Smooth muscle cell (in vitro differentiated cells): ENCODE measurements around the gene DNLZ. TPM values are rescaled to one million over a fixed set of nuclear protein-coding genes. Genes with fewer than 3 reads are reported as not detected.
A peak's percentile ranks its signal among the peaks of the same experiment; 100 is the strongest.
"Not testable (repeated sequence)": the region's sequence is repeated elsewhere in the genome, so short reads cannot be mapped to it uniquely, and the experiment has no call there.

Experiments used
- DNase-seq: peaks from one replicate; lab custom pipeline; 2025; ENCODE audit not compliant: unreplicated experiment; lab: John Stamatoyannopoulos, UW
- H2AFZ ChIP-seq: fragments of 200-600 bp; sonication (generic); 2 replicates; pipeline ENCODE4 v1.6.0; 2016; ENCODE audit warnings: antibody characterized with exemption, low read depth, mild to moderate bottlenecking
- H3F3A ChIP-seq: fragments of 200-600 bp; sonication (generic); 2 replicates; pipeline ENCODE4 v1.6.0; 2017; ENCODE audit warnings: antibody characterized with exemption, low read depth
- H3K27ac ChIP-seq: fragments of 200-600 bp; sonication (generic); 2 replicates; pipeline ENCODE4 v1.5.1; 2016; ENCODE audit warnings: low read depth, mild to moderate bottlenecking
- H3K27me3 ChIP-seq: fragments of 200-600 bp; sonication (generic); 2 replicates; pipeline ENCODE4 v1.6.1; 2016; ENCODE audit warnings: low read depth, mild to moderate bottlenecking
- H3K36me3 ChIP-seq: fragments of 200-600 bp; sonication (generic); 2 replicates; pipeline ENCODE4 v1.5.1; 2016; ENCODE audit warnings: low read depth
- H3K4me1 ChIP-seq: fragments of 200-600 bp; sonication (generic); 2 replicates; pipeline ENCODE4 v1.5.1; 2016; ENCODE audit warnings: low read depth
- H3K4me2 ChIP-seq: fragments of 200-600 bp; sonication (generic); 2 replicates; pipeline ENCODE4 v1.6.0; 2016; ENCODE audit warnings: mild to moderate bottlenecking
- H3K4me3 ChIP-seq: fragments of 200-600 bp; sonication (generic); 2 replicates; pipeline ENCODE4 v1.5.1; 2016; ENCODE audit warnings: mild to moderate bottlenecking
- H3K79me2 ChIP-seq: fragments of 200-600 bp; sonication (generic); 2 replicates; pipeline ENCODE4 v1.6.0; 2016; ENCODE audit warnings: low read depth, mild to moderate bottlenecking
- H3K9ac ChIP-seq: fragments of 200-600 bp; sonication (generic); 2 replicates; pipeline ENCODE4 v1.6.0; 2016; ENCODE audit warnings: low read depth
- H3K9me3 ChIP-seq: fragments of 200-600 bp; sonication (generic); replicated peaks from 2 replicates; pipeline ENCODE4 v1.5.1; 2016; ENCODE audit warnings: low read depth
- H4K20me1 ChIP-seq: fragments of 200-600 bp; sonication (generic); 2 replicates; pipeline ENCODE4 v1.6.0; 2016; ENCODE audit warnings: low read depth
- WGBS: methylation state at CpG from one replicate; pipeline ENCODE4 v1.1.7; 2016; ENCODE audit warnings: low lambda C conversion rate; 5-methylcytosine and 5-hydroxymethylcytosine counted together
- polyA plus RNA-seq: library from polyadenylated mRNA; unstranded; fragments of >200 nt; fragmentation: Nextera tagmentation; extraction: Ambion mirVana; gene quantifications from 2 replicates; pipeline ENCODE4 v1.2.1, GENCODE V29; 2016
- total RNA-seq: library from RNA; depleted of rRNA; stranded (reverse); fragments of >200 nt; gene quantifications from 2 replicates; pipeline ENCODE4 v1.2.3, GENCODE V29; 2014
- TF ChIP-seq, protein P1 (sequence below): fragments of 200-600 bp; sonication (generic); IDR thresholded peaks from 2 replicates; pipeline ENCODE4 v1.5.1; 2017; ENCODE audit warnings: borderline replicate concordance, mild to moderate bottlenecking, antibody characterized with exemption; ENCODE audit not compliant: insufficient read depth, poor library complexity, severe bottlenecking

Gene DNLZ
- total and polyA plus RNA-seq, 2 experiments from 2014 or later = 19.0 to 31.5 TPM

DNA sequence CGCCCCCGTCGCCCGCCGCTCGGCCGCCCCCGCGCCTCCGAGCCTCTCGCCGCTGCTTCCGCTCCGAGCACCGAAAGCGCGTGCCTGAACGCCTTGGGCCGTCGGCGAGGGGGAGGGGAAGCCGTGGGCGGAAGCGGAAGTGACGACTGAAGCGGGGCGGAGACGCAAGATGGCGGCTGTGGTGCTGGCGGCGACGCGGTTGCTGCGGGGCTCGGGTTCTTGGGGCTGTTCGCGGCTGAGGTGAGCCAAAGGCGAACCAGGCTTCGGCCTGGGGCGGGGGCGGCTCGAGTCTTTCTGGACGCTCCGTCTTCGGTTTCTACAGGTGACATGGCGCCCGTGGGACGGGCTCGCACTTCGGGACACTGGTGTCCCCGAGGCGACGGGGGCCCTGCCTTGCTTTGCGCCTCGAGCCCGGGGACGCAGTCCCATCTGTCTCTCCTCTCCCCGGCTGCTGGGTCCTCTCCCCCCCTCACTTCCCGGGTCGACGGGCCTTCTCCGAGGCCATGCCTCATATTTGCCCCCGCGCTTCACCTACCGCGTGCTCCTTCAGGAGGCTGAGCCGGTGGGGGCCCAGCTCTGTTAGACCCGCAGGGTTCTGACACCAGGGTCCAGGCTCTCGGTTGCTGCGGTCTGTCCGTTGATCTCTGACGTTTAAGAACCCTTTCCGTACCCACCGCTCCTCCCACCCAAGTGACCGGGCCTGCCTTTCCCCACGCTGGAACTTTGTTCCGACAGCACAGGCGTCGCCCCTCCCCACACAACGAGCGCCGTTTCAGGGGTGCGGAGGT lies 47.1 kb upstream of the DNLZ start, which contains the start of the genes ENTR1 and PMPCA:
Gene ENTR1, minus strand, starts transcription at position 115 of the 788 bp plus-strand sequence. CDS start 217 bp downstream, outside the sequence.
Gene PMPCA, plus strand, starts transcription at position 159 of the 788 bp plus-strand sequence. Its CDS starts 11 bp downstream, at position 170.
- H3K27ac ChIP-seq = peak within 1 kb of the TSS; percentile 91
- H3K79me2 ChIP-seq = peaks cover 52% of the 10 kb centered on the region
- H3K36me3 ChIP-seq = peaks cover 3% of the 10 kb centered on the region
- 2% methylated on average over 32 of the region's 83 CpGs for WGBS
- peak within 1 kb of the TSS; percentile 98 for H3K4me2 ChIP-seq
- no peaks in the 10 kb centered on the region for H3F3A ChIP-seq
- peaks cover 39% of the 10 kb centered on the region for H4K20me1 ChIP-seq
- H3K9me3 ChIP-seq = no peaks in the 10 kb centered on the region
- H3K4me1 ChIP-seq = peaks cover 17% of the 10 kb centered on the region
- H2AFZ ChIP-seq = peak within 1 kb of the TSS; percentile 72
- TF ChIP-seq, protein P1, sequence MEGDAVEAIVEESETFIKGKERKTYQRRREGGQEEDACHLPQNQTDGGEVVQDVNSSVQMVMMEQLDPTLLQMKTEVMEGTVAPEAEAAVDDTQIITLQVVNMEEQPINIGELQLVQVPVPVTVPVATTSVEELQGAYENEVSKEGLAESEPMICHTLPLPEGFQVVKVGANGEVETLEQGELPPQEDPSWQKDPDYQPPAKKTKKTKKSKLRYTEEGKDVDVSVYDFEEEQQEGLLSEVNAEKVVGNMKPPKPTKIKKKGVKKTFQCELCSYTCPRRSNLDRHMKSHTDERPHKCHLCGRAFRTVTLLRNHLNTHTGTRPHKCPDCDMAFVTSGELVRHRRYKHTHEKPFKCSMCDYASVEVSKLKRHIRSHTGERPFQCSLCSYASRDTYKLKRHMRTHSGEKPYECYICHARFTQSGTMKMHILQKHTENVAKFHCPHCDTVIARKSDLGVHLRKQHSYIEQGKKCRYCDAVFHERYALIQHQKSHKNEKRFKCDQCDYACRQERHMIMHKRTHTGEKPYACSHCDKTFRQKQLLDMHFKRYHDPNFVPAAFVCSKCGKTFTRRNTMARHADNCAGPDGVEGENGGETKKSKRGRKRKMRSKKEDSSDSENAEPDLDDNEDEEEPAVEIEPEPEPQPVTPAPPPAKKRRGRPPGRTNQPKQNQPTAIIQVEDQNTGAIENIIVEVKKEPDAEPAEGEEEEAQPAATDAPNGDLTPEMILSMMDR = no peak
- peak within 1 kb of the TSS; percentile 96 for H3K4me3 ChIP-seq
- H3K27me3 ChIP-seq = no peaks in the 10 kb centered on the region
- H3K9ac ChIP-seq = peak within 1 kb of the TSS; percentile 98
- DNase-seq = peak; percentile 76

DNA sequence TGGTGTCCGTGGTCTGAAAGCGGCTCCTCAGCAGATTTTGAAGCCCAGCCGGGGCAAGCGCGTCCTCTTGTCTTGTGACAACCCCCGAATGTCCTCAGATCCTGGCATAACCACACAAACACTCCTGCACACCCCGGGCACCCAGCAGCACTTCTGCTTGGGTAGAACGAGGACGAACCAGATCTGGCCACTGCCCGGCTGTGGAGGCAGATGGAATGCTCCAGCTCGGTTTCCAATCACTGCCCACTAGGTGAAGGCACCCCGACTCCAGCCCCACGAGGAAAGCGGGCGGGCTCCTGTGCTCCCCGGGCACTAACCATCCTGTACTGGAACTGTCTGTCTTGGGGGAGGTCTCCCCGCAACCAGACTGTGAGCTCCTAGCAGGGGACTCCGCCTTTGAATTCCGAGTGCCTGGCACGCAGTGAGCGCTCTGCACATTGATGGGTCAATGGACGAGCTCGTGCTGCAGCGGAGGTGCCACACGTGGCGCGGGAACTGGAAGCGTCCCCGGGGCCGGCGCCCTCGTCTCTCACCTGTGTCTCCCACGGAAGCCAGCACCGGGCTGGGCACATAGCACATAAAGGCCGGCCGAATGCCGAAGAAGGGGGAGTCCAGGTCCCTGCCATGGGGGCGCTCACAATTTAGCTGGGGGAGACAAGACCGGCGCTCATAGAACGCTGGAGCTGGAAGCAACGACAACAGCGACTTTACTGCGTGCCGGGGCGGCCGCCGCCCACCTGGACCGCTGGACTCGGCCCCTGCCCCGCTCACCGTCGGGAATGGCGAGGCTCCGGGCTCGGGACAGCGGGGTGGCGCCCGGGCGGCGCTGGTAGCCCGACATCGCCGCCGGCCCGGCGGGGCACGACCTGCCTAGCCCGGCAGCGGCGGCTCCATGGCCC lies 46.3 kb upstream of the DNLZ start:
- 15% methylated on average over 51 of the region's 71 CpGs for WGBS
- H3K79me2 ChIP-seq = peaks cover 52% of the 10 kb centered on the region
- H3K36me3 ChIP-seq = peaks cover 3% of the 10 kb centered on the region
- H3K27ac ChIP-seq = peak overlapping the region; percentile 25
- H3K4me3 ChIP-seq = peak overlapping the region; percentile 96
- H4K20me1 ChIP-seq = peaks cover 39% of the 10 kb centered on the region
- no peaks in the 10 kb centered on the region for H3K27me3 ChIP-seq
- TF ChIP-seq, protein P1 = no peak
- H3K4me1 ChIP-seq = peaks cover 17% of the 10 kb centered on the region
- H3K4me2 ChIP-seq = peak overlapping the region; percentile 98
- H2AFZ ChIP-seq = peak overlapping the region; percentile 72
- H3K9me3 ChIP-seq = no peaks in the 10 kb centered on the region
- H3F3A ChIP-seq = no peaks in the 10 kb centered on the region
- DNase-seq = no peak
- peak overlapping the region; percentile 71 for H3K9ac ChIP-seq

DNA sequence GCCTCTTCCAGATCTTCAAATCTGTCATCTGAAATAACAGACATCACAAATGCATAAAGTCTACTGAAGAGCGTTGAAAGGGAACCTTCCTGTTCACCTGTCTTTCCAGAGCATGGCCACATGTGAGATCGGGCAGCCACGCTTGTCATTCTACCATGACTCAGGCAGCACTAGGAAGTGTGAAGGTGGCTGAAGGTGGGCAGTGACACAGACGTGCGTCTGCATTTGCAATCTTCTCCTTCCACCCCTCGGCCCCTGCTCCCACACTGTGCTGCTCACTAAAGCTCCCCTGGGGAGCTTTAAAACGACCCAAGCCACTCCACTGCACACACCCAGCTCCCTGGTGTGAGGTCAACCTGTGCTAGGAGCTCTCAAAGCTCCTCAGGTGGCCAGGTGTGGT lies 44.4 kb upstream of the DNLZ start:
- Histone ChIP-seq H3K4me3 (no peak overlapping the region), H4K20me1 (peaks cover 28% of the 10 kb centered on the region), H3K4me1 (peaks cover 17% of the 10 kb centered on the region), H3K9me3 (no peaks in the 10 kb centered on the region), H3K79me2 (peaks cover 41% of the 10 kb centered on the region), H3K27ac (no peak overlapping the region), H3K4me2 (no peak overlapping the region), H3F3A (no peaks in the 10 kb centered on the region), H3K36me3 (peaks cover 3% of the 10 kb centered on the region), H2AFZ (no peak overlapping the region), H3K27me3 (no peaks in the 10 kb centered on the region), H3K9ac (no peak overlapping the region)
- TF ChIP-seq, protein P1 = no peak
- WGBS = 96% methylated on average over 7 of the region's 7 CpGs
- DNase-seq = no peak

DNA sequence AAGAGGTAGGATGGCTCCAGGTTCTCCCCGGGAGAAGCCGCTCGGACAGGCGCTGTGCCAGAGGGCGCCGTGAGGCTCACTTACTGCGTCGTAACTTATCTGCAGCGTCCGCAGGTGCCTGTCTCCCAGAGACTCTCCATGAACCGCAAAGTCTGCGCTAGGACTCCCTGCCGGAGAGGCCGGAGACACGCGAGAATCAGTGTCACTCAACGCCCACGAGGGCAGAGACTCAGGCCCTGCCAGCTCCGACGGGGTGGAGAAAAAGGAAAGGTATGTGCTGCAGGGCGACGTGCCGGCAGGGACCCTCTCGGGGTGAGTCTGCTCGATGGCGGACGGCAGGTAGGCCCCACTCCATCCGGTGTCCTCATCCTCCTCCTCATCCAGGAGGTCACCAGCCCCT lies 43.5 kb upstream of the DNLZ start:
- H3K9ac ChIP-seq, H3K36me3 ChIP-seq, H3F3A ChIP-seq, H3K4me2 ChIP-seq, H2AFZ ChIP-seq, H3K9me3 ChIP-seq, H3K4me3 ChIP-seq, DNase-seq, H3K27ac ChIP-seq, H3K27me3 ChIP-seq: not testable (repeated sequence)
- Histone ChIP-seq H3K4me1 (peaks cover 17% of the 10 kb centered on the region), H4K20me1 (peaks cover 20% of the 10 kb centered on the region), H3K79me2 (peaks cover 32% of the 10 kb centered on the region)
- 97% methylated on average over 28 of the region's 28 CpGs for WGBS

DNA sequence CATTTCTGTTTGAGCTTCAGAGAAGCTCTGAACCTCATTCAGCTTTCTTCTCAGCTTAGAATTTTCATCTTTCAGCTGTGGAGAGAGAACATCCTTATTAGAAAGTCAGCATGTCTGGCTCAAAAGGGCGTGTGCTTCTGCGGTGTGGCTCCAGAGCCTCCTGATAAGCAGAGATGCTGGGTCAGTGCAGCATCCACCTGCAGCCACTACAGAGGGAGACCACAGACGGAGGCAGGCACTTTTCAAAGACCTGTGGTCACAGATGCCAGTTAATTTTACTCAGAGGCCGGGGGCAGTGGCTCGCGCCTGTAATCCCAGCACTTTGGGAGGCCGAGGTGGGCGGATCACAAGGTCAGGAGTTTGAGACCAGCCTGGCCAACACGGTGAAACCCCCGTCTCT lies 42.4 kb upstream of the DNLZ start:
- Histone ChIP-seq H3K79me2 (peaks cover 20% of the 10 kb centered on the region), H3K4me1 (peaks cover 10% of the 10 kb centered on the region)
- not testable (repeated sequence) for H3K27ac ChIP-seq, H3F3A ChIP-seq, H3K9ac ChIP-seq, H3K4me2 ChIP-seq, DNase-seq, H3K4me3 ChIP-seq, H3K9me3 ChIP-seq, H3K27me3 ChIP-seq, H2AFZ ChIP-seq, H4K20me1 ChIP-seq, H3K36me3 ChIP-seq
- 95% methylated on average over 10 of the region's 10 CpGs for WGBS
